ENCODE measurements around the gene CCDC71L.

Gene CCDC71L

DNA sequence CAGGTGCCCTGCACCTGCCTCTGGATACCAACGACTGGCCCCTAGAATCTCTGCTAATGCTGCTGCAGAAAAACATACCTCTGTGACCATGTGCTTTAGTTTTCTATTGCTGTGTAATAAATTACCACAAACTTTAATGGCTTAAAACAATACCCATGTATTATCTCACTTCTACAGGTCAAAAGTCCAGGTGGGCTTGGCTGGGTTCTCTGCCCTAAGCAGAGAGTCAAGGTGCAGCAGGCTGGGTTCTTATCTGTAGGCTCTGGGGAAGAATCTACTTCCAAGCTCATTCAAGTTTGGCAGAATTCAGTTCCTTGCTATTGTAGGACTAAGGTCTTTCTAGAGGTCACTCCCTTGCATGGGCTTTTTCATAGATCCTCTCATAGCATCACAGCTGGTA, 52.3 kb downstream of the CCDC71L start:
- no peak overlapping the region for H3K27ac ChIP-seq
- TF ChIP-seq, protein P1, sequence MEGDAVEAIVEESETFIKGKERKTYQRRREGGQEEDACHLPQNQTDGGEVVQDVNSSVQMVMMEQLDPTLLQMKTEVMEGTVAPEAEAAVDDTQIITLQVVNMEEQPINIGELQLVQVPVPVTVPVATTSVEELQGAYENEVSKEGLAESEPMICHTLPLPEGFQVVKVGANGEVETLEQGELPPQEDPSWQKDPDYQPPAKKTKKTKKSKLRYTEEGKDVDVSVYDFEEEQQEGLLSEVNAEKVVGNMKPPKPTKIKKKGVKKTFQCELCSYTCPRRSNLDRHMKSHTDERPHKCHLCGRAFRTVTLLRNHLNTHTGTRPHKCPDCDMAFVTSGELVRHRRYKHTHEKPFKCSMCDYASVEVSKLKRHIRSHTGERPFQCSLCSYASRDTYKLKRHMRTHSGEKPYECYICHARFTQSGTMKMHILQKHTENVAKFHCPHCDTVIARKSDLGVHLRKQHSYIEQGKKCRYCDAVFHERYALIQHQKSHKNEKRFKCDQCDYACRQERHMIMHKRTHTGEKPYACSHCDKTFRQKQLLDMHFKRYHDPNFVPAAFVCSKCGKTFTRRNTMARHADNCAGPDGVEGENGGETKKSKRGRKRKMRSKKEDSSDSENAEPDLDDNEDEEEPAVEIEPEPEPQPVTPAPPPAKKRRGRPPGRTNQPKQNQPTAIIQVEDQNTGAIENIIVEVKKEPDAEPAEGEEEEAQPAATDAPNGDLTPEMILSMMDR (conservative IDR thresholded peaks at IDR 0.05), result no peak
- no peak for TF ChIP-seq ZFX (IDR thresholded peaks at IDR 0.05)
